ENCODE data around the gene FAM53A. TPM values are rescaled to one million over a fixed set of nuclear protein-coding genes. Genes with fewer than 3 reads are reported as not detected.

FAM53A gene
- total and polyA plus RNA-seq, 2 of the 13 experiments (the other 11 are each of a cell fraction or from before 2014, with no cell fraction given) = 0.48 to 1.1 TPM

GRCh38 chr4:1721003-1721665 is 37.0 kb upstream of the FAM53A start, which contains the start of the genes TACC3 and TMEM129 (continued):
- TF ChIP-seq ZNF713 (CRISPR knock-in tag; IDR thresholded peaks at IDR 0.05) (no peak), ZNF432 (CRISPR knock-in tag; IDR thresholded peaks at IDR 0.05; ENCODE audit: borderline replicate concordance) (no peak), ZFY (CRISPR knock-in tag; IDR thresholded peaks at IDR 0.05) (peak; percentile 96), TERF1 (CRISPR knock-in tag; IDR thresholded peaks at IDR 0.05) (no peak), NFYC (CRISPR knock-in tag; IDR thresholded peaks at IDR 0.05) (peak; percentile 84), ZBTB49 (CRISPR knock-in tag; IDR thresholded peaks at IDR 0.05; ENCODE audit: borderline replicate concordance) (peak; percentile 52; the same call in 1 of the 2 replicates), BCL3 (CRISPR knock-in tag; IDR thresholded peaks at IDR 0.05) (no peak), EP300 (IDR thresholded peaks at IDR 0.05; ENCODE audit: low read depth in 2 of 2, low read length in 2 of 2) (0 out of 4 replicates have a peak, but pooled peaks have one; percentile 9 to 61), EP300 (CRISPR knock-in tag; IDR thresholded peaks at IDR 0.05; ENCODE audit: borderline replicate concordance) (no peak), ZNF782 (CRISPR knock-in tag; IDR thresholded peaks at IDR 0.05; ENCODE audit: borderline replicate concordance) (no peak), SRSF4 (IDR thresholded peaks at IDR 0.05; ENCODE audit: low read depth, low read length, poor library complexity, severe bottlenecking) (no peak), BRCA1 (CRISPR knock-in tag; IDR thresholded peaks at IDR 0.05) (no peak), ZNF678 (CRISPR knock-in tag; IDR thresholded peaks at IDR 0.05) (no peak), ZNF274 (CRISPR knock-in tag; IDR thresholded peaks at IDR 0.05) (no peak), TMF1 (CRISPR knock-in tag; IDR thresholded peaks at IDR 0.05; ENCODE audit: low read depth) (peak; percentile 17; the same call in 1 of the 2 replicates), IRX3 (CRISPR knock-in tag; IDR thresholded peaks at IDR 0.05; ENCODE audit: borderline replicate concordance, low read depth) (0 out of 2 replicates have a peak, but pooled peaks have one; percentile 40), ATF2 (CRISPR knock-in tag; IDR thresholded peaks at IDR 0.05) (peak; percentile 68; the same call in 1 of the 2 replicates), RFXAP (CRISPR knock-in tag; IDR thresholded peaks at IDR 0.05; ENCODE audit: borderline replicate concordance) (peak; percentile 8; the same call in 1 of the 2 replicates), IKZF5 (CRISPR knock-in tag; IDR thresholded peaks at IDR 0.05) (peak; percentile 30; the same call in 1 of the 2 replicates), RBFOX2 (IDR thresholded peaks at IDR 0.05; ENCODE audit: low read depth, low read length) (peak; percentile 74; the same call in 1 of the 2 replicates), KAT8 (CRISPR knock-in tag; IDR thresholded peaks at IDR 0.05) (peak; percentile 85), RFXANK (CRISPR knock-in tag; IDR thresholded peaks at IDR 0.05) (no peak)

Data from HepG2 (cell line).